ENCODE data around the gene FGF14. TPM values are rescaled to one million over a fixed set of nuclear protein-coding genes. Genes with fewer than 3 reads are reported as not detected.

The FGF14 gene
- total and polyA plus RNA-seq, 2 experiments from 2014 or later: 0.03 TPM; not detected in 1

GRCh38 chr13:102374233-102374632 lies 27.6 kb downstream of the FGF14 start (continued):
- TF ChIP-seq ZNF462 (CRISPR knock-in tag; IDR thresholded peaks at IDR 0.05) (no peak), JUNB (IDR thresholded peaks at IDR 0.05; ENCODE audit: unreplicated experiment) (no peak), POLR2AphosphoS5 (IDR thresholded peaks at IDR 0.05; ENCODE audit: low read depth) (no peak), CTCF (conservative IDR thresholded peaks at IDR 0.05; ENCODE audit: low read depth in 2 of 2) (no peak), EZH2phosphoT487 (IDR thresholded peaks at IDR 0.05; ENCODE audit: unreplicated experiment) (no peak), STAT1 (IDR thresholded peaks at IDR 0.05; ENCODE audit: unreplicated experiment) (no peak)

- Histone ChIP-seq H2AFZ (no peak overlapping the region), H3K79me2 (replicated peaks; ENCODE audit: insufficient read depth) (no peaks in the 10 kb centered on the region), H3K27ac (ENCODE audit: low read depth) (no peak overlapping the region), H4K20me1 (replicated peaks; ENCODE audit: insufficient read depth) (no peaks in the 10 kb centered on the region), H3K9me2 (ENCODE audit: insufficient read depth) (no peaks in the 10 kb centered on the region), H3F3A (replicated peaks; ENCODE audit: low read depth) (no peaks in the 10 kb centered on the region), H3K27me3 (ENCODE audit: insufficient read depth) (no peaks in the 10 kb centered on the region), H3K4me2 (no peak overlapping the region), H3K36me3 (ENCODE audit: insufficient read depth) (no peaks in the 10 kb centered on the region), H3K4me1 (ENCODE audit: insufficient read depth) (no peaks in the 10 kb centered on the region), H3K4me3 (no peak overlapping the region)
- ATAC-seq (no peak), DNase-seq (ENCODE audit: low spot score) (no peak)
- Mint-ChIP-seq H3K4me3 (no peak overlapping the region), H3K9me3 (no peaks in the 10 kb centered on the region), H3K27ac (no peak overlapping the region), H3K27me3 (ENCODE audit: insufficient read depth, low read depth, poor library complexity) (no peaks in the 10 kb centered on the region), H3K4me1 (peaks cover 4% of the 10 kb centered on the region; the same call in 2 of the 3 replicates), H3K36me3 (ENCODE audit: low read depth) (no peaks in the 10 kb centered on the region)
- no peak for TF ChIP-seq STAT1 (IDR thresholded peaks at IDR 0.05; ENCODE audit: unreplicated experiment)
- TF ChIP-seq NANOG (IDR thresholded peaks at IDR 0.05; ENCODE audit: borderline replicate concordance): no peak
- no peak for TF ChIP-seq ZNF114 (CRISPR knock-in tag; IDR thresholded peaks at IDR 0.05)
- no peak for TF ChIP-seq REST (IDR thresholded peaks at IDR 0.05; ENCODE audit: unreplicated experiment)
- TF ChIP-seq JUNB (IDR thresholded peaks at IDR 0.05; ENCODE audit: unreplicated experiment): no peak
- TF ChIP-seq POLR2AphosphoS5 (IDR thresholded peaks at IDR 0.05; ENCODE audit: low read depth): no peak
- TF ChIP-seq ETS1 (IDR thresholded peaks at IDR 0.05): no peak
- TF ChIP-seq ZNF331 (CRISPR knock-in tag; IDR thresholded peaks at IDR 0.05; ENCODE audit: low read depth): no peak
- TF ChIP-seq CREB1 (CRISPR knock-in tag; IDR thresholded peaks at IDR 0.05; ENCODE audit: low read depth): no peak
Observed at GRCh38 chr13:102373221-102373620, 28.6 kb downstream of the FGF14 start.

Data from GM23338 (cell line).